NB4 (cell line): ENCODE data around the gene PPHLN1.

Experiments
- POLR2A ChIP-seq: IDR thresholded peaks from 2 replicates; pipeline ENCODE4 v1.6.1; 2011; ENCODE audit warnings: mild to moderate bottlenecking; ENCODE audit not compliant: insufficient read length; ENCODE audit errors: extremely low read depth
- TF ChIP-seq, protein P1 (sequence below): IDR thresholded peaks from one replicate; pipeline ENCODE4 v1.5.1; 2012; ENCODE audit warnings: low read depth, low read length

DNA sequence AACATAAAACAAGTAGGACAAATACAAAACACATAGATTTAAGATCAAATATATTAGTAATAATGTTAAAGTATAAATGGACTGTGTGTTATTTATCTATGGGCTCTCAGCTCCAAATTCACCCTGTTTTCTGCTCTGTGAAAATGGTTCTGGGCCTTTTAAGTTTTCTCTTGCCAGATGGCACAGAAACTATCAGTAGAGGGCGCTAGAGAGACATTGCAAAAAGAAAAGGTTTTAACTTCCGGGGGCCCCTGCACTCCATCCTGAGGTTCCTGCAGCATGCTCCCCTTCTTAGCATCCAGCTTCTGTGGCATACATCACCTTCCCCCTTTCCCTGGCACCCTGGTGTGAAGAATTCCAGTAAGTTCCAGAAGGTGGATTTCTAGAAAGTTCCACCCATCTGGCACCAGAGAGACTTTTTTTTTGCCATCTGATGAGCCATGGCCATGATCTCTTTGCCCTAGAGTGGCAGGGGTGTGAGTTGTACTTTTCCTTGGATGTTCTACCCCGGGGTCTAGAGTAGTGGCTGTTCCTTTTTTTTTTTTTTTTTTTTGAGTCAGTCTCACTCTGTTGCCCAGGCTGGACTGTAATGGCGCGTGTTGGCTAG, 29.4 kb upstream of the PPHLN1 start:
- TF ChIP-seq, protein P1, sequence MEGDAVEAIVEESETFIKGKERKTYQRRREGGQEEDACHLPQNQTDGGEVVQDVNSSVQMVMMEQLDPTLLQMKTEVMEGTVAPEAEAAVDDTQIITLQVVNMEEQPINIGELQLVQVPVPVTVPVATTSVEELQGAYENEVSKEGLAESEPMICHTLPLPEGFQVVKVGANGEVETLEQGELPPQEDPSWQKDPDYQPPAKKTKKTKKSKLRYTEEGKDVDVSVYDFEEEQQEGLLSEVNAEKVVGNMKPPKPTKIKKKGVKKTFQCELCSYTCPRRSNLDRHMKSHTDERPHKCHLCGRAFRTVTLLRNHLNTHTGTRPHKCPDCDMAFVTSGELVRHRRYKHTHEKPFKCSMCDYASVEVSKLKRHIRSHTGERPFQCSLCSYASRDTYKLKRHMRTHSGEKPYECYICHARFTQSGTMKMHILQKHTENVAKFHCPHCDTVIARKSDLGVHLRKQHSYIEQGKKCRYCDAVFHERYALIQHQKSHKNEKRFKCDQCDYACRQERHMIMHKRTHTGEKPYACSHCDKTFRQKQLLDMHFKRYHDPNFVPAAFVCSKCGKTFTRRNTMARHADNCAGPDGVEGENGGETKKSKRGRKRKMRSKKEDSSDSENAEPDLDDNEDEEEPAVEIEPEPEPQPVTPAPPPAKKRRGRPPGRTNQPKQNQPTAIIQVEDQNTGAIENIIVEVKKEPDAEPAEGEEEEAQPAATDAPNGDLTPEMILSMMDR: peak; percentile 50
- no peak for TF ChIP-seq POLR2A
